ENCODE results near the gene MSH6. TPM values are rescaled to one million over a fixed set of nuclear protein-coding genes. Genes with fewer than 3 reads are reported as not detected.

MSH6 gene
- total and polyA plus RNA-seq, 2 experiments from 2014 or later = 109 to 311 TPM

DNA sequence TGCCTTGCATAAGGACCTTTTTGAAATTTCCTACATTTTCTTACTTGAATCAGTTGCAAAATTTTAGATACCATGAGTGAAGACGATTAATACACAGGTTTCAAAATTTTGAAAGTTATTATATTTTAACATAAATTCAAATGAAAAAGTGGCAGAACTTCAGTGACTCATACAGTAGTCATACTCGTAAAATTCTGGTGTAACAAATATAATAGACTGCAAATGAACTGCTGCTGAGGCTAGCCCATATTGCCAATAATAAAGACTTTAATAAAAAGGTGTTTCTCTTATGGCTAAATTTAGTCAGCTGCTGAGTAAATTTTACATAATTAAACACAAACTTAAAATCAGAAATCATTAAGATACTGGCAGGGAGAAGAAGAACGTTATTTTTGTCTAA, 36.9 kb downstream of the MSH6 start:
- Histone ChIP-seq H3K36me3 (ENCODE audit: insufficient read depth) (peaks cover 24% of the 10 kb centered on the region; the same call in 1 of the 2 replicates), H3K79me2 (replicated peaks; ENCODE audit: insufficient read depth) (no peaks in the 10 kb centered on the region), H4K20me1 (replicated peaks; ENCODE audit: insufficient read depth) (no peaks in the 10 kb centered on the region), H3K27me3 (ENCODE audit: insufficient read depth) (no peaks in the 10 kb centered on the region), H3F3A (replicated peaks; ENCODE audit: low read depth) (no peaks in the 10 kb centered on the region), H3K27ac (ENCODE audit: low read depth) (no peak overlapping the region), H3K9me2 (ENCODE audit: insufficient read depth) (no peaks in the 10 kb centered on the region), H2AFZ (no peak overlapping the region), H3K4me2 (no peak overlapping the region), H3K4me3 (no peak overlapping the region), H3K4me1 (ENCODE audit: insufficient read depth) (no peaks in the 10 kb centered on the region)
- Mint-ChIP-seq H3K27ac (no peak overlapping the region), H3K4me1 (no peaks in the 10 kb centered on the region), H3K4me3 (no peak overlapping the region), H3K36me3 (ENCODE audit: low read depth) (peaks cover 80% of the 10 kb centered on the region), H3K27me3 (ENCODE audit: insufficient read depth, low read depth, poor library complexity) (peaks cover 10% of the 10 kb centered on the region), H3K9me3 (no peaks in the 10 kb centered on the region)
- TF ChIP-seq EZH2phosphoT487 (IDR thresholded peaks at IDR 0.05; ENCODE audit: unreplicated experiment) (no peak), JUNB (IDR thresholded peaks at IDR 0.05; ENCODE audit: unreplicated experiment) (no peak), STAT1 (IDR thresholded peaks at IDR 0.05; ENCODE audit: unreplicated experiment) (no peak), ZNF331 (CRISPR knock-in tag; IDR thresholded peaks at IDR 0.05; ENCODE audit: low read depth) (no peak), EZH2 (IDR thresholded peaks at IDR 0.05; ENCODE audit: low read depth, unreplicated experiment) (no peak), CREB1 (CRISPR knock-in tag; IDR thresholded peaks at IDR 0.05; ENCODE audit: low read depth) (no peak), POLR2AphosphoS5 (IDR thresholded peaks at IDR 0.05; ENCODE audit: low read depth) (no peak), NANOG (IDR thresholded peaks at IDR 0.05; ENCODE audit: borderline replicate concordance) (no peak), ZNF114 (CRISPR knock-in tag; IDR thresholded peaks at IDR 0.05) (no peak)
- TF ChIP-seq, protein P1, sequence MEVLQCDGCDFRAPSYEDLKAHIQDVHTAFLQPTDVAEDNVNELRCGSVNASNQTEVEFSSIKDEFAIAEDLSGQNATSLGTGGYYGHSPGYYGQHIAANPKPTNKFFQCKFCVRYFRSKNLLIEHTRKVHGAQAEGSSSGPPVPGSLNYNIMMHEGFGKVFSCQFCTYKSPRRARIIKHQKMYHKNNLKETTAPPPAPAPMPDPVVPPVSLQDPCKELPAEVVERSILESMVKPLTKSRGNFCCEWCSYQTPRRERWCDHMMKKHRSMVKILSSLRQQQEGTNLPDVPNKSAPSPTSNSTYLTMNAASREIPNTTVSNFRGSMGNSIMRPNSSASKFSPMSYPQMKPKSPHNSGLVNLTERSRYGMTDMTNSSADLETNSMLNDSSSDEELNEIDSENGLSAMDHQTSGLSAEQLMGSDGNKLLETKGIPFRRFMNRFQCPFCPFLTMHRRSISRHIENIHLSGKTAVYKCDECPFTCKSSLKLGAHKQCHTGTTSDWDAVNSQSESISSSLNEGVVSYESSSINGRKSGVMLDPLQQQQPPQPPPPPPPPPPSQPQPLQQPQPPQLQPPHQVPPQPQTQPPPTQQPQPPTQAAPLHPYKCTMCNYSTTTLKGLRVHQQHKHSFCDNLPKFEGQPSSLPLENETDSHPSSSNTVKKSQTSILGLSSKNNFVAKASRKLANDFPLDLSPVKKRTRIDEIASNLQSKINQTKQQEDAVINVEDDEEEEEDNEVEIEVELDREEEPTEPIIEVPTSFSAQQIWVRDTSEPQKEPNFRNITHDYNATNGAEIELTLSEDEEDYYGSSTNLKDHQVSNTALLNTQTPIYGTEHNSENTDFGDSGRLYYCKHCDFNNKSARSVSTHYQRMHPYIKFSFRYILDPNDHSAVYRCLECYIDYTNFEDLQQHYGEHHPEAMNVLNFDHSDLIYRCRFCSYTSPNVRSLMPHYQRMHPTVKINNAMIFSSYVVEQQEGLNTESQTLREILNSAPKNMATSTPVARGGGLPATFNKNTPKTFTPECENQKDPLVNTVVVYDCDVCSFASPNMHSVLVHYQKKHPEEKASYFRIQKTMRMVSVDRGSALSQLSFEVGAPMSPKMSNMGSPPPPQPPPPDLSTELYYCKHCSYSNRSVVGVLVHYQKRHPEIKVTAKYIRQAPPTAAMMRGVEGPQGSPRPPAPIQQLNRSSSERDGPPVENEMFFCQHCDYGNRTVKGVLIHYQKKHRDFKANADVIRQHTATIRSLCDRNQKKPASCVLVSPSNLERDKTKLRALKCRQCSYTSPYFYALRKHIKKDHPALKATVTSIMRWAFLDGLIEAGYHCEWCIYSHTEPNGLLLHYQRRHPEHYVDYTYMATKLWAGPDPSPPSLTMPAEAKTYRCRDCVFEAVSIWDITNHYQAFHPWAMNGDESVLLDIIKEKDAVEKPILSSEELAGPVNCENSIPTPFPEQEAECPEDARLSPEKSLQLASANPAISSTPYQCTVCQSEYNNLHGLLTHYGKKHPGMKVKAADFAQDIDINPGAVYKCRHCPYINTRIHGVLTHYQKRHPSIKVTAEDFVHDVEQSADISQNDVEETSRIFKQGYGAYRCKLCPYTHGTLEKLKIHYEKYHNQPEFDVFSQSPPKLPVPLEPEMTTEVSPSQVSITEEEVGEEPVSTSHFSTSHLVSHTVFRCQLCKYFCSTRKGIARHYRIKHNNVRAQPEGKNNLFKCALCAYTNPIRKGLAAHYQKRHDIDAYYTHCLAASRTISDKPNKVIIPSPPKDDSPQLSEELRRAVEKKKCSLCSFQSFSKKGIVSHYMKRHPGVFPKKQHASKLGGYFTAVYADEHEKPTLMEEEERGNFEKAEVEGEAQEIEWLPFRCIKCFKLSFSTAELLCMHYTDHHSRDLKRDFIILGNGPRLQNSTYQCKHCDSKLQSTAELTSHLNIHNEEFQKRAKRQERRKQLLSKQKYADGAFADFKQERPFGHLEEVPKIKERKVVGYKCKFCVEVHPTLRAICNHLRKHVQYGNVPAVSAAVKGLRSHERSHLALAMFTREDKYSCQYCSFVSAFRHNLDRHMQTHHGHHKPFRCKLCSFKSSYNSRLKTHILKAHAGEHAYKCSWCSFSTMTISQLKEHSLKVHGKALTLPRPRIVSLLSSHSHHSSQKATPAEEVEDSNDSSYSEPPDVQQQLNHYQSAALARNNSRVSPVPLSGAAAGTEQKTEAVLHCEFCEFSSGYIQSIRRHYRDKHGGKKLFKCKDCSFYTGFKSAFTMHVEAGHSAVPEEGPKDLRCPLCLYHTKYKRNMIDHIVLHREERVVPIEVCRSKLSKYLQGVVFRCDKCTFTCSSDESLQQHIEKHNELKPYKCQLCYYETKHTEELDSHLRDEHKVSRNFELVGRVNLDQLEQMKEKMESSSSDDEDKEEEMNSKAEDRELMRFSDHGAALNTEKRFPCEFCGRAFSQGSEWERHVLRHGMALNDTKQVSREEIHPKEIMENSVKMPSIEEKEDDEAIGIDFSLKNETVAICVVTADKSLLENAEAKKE (CRISPR knock-in tag; IDR thresholded peaks at IDR 0.05) = no peak
- TF ChIP-seq, protein P2, sequence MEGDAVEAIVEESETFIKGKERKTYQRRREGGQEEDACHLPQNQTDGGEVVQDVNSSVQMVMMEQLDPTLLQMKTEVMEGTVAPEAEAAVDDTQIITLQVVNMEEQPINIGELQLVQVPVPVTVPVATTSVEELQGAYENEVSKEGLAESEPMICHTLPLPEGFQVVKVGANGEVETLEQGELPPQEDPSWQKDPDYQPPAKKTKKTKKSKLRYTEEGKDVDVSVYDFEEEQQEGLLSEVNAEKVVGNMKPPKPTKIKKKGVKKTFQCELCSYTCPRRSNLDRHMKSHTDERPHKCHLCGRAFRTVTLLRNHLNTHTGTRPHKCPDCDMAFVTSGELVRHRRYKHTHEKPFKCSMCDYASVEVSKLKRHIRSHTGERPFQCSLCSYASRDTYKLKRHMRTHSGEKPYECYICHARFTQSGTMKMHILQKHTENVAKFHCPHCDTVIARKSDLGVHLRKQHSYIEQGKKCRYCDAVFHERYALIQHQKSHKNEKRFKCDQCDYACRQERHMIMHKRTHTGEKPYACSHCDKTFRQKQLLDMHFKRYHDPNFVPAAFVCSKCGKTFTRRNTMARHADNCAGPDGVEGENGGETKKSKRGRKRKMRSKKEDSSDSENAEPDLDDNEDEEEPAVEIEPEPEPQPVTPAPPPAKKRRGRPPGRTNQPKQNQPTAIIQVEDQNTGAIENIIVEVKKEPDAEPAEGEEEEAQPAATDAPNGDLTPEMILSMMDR (conservative IDR thresholded peaks at IDR 0.05; ENCODE audit: low read depth in 2 of 2) = no peak
- TF ChIP-seq, protein P3, sequence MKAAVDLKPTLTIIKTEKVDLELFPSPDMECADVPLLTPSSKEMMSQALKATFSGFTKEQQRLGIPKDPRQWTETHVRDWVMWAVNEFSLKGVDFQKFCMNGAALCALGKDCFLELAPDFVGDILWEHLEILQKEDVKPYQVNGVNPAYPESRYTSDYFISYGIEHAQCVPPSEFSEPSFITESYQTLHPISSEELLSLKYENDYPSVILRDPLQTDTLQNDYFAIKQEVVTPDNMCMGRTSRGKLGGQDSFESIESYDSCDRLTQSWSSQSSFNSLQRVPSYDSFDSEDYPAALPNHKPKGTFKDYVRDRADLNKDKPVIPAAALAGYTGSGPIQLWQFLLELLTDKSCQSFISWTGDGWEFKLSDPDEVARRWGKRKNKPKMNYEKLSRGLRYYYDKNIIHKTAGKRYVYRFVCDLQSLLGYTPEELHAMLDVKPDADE (IDR thresholded peaks at IDR 0.05) = no peak
- TF ChIP-seq, protein P4, sequence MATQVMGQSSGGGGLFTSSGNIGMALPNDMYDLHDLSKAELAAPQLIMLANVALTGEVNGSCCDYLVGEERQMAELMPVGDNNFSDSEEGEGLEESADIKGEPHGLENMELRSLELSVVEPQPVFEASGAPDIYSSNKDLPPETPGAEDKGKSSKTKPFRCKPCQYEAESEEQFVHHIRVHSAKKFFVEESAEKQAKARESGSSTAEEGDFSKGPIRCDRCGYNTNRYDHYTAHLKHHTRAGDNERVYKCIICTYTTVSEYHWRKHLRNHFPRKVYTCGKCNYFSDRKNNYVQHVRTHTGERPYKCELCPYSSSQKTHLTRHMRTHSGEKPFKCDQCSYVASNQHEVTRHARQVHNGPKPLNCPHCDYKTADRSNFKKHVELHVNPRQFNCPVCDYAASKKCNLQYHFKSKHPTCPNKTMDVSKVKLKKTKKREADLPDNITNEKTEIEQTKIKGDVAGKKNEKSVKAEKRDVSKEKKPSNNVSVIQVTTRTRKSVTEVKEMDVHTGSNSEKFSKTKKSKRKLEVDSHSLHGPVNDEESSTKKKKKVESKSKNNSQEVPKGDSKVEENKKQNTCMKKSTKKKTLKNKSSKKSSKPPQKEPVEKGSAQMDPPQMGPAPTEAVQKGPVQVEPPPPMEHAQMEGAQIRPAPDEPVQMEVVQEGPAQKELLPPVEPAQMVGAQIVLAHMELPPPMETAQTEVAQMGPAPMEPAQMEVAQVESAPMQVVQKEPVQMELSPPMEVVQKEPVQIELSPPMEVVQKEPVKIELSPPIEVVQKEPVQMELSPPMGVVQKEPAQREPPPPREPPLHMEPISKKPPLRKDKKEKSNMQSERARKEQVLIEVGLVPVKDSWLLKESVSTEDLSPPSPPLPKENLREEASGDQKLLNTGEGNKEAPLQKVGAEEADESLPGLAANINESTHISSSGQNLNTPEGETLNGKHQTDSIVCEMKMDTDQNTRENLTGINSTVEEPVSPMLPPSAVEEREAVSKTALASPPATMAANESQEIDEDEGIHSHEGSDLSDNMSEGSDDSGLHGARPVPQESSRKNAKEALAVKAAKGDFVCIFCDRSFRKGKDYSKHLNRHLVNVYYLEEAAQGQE (IDR thresholded peaks at IDR 0.05; ENCODE audit: unreplicated experiment) = no peak
- DNase-seq (ENCODE audit: low spot score) (no peak), ATAC-seq (no peak)

Measured in GM23338 (cell line).